H9 (cell line): ENCODE measurements around the gene PRCD. TPM values are rescaled to one million over a fixed set of nuclear protein-coding genes. Genes with fewer than 3 reads are reported as not detected.

Experiments
- DNase-seq: peaks from one replicate; pipeline ENCODE4 v3.0.0-alpha.2; 2017
- H2AFZ ChIP-seq: one replicate; pipeline ENCODE4 v1.6.1; 2013; ENCODE audit warnings: mild to moderate bottlenecking, low read length, control low read depth, moderate library complexity
- H2AK5ac ChIP-seq: 2 replicates; pipeline ENCODE4 v1.6.1; 2013; ENCODE audit warnings: low read length, control low read depth, mixed read lengths; ENCODE audit not compliant: insufficient read length
- H2BK120ac ChIP-seq: one replicate; pipeline ENCODE4 v1.6.1; 2013; ENCODE audit warnings: low read depth, mild to moderate bottlenecking, low read length, control low read depth, inconsistent platforms; ENCODE audit not compliant: poor library complexity, severe bottlenecking
- H2BK12ac ChIP-seq: 2 replicates; pipeline ENCODE4 v1.6.1; 2013; ENCODE audit warnings: low read length, control low read depth, mixed read lengths, low read depth; ENCODE audit not compliant: insufficient read length
- H2BK15ac ChIP-seq: 2 replicates; pipeline ENCODE4 v1.6.1; 2013; ENCODE audit warnings: low read depth, low read length, control low read depth
- H2BK20ac ChIP-seq: one replicate; pipeline ENCODE4 v1.6.1; 2013; ENCODE audit warnings: low read depth, mild to moderate bottlenecking, low read length, control low read depth, inconsistent platforms; ENCODE audit not compliant: poor library complexity, severe bottlenecking
- H2BK5ac ChIP-seq: 2 replicates; pipeline ENCODE4 v1.6.1; 2013; ENCODE audit warnings: low read length, control low read depth, mixed read lengths; ENCODE audit not compliant: insufficient read length
- H3K14ac ChIP-seq: 2 replicates; pipeline ENCODE4 v1.6.1; 2013; ENCODE audit warnings: low read length, control low read depth; ENCODE audit not compliant: insufficient read depth
- H3K18ac ChIP-seq: 2 replicates; pipeline ENCODE4 v1.6.1; 2013; ENCODE audit warnings: low read depth, mild to moderate bottlenecking, mixed read lengths, low read length, control low read depth; ENCODE audit not compliant: insufficient read length
- H3K23ac ChIP-seq: 2 replicates; pipeline ENCODE4 v1.6.1; 2013; ENCODE audit warnings: low read length, control low read depth, mixed read lengths, low read depth; ENCODE audit not compliant: insufficient read length
- H3K23me2 ChIP-seq: 2 replicates; pipeline ENCODE4 v1.6.1; 2013; ENCODE audit warnings: low read depth, mild to moderate bottlenecking, mixed read lengths, low read length, control low read depth; ENCODE audit not compliant: insufficient read length, poor library complexity, severe bottlenecking
- H3K27ac ChIP-seq: 2 replicates; pipeline ENCODE4 v1.5.1; 2013; ENCODE audit warnings: low read length, control low read depth, mixed read lengths, low read depth; ENCODE audit not compliant: insufficient read length
- H3K27me3 ChIP-seq: 2 replicates; pipeline ENCODE4 v1.6.1; 2013; ENCODE audit warnings: low read length, control low read depth, inconsistent platforms; ENCODE audit not compliant: insufficient read depth
- H3K4ac ChIP-seq: 2 replicates; pipeline ENCODE4 v1.6.1; 2013; ENCODE audit warnings: low read depth, mild to moderate bottlenecking, control low read depth, inconsistent platforms, low read length, moderate library complexity
- H3K4me1 ChIP-seq: 2 replicates; pipeline ENCODE4 v1.6.1; 2013; ENCODE audit warnings: low read length, control low read depth, inconsistent platforms; ENCODE audit not compliant: insufficient read depth
- H3K4me2 ChIP-seq: 2 replicates; pipeline ENCODE4 v1.6.1; 2013; ENCODE audit warnings: low read length, control low read depth, mixed read lengths; ENCODE audit not compliant: insufficient read length, insufficient read depth
- H3K56ac ChIP-seq: 2 replicates; pipeline ENCODE4 v1.6.1; 2013; ENCODE audit warnings: low read depth, mild to moderate bottlenecking, mixed read lengths, low read length, control low read depth; ENCODE audit not compliant: insufficient read length
- H3K79me1 ChIP-seq: 2 replicates; pipeline ENCODE4 v1.6.1; 2013; ENCODE audit warnings: low read depth, mild to moderate bottlenecking, moderate library complexity, low read length, control low read depth, inconsistent platforms; ENCODE audit not compliant: insufficient read depth, poor library complexity, severe bottlenecking
- H3K79me2 ChIP-seq: 2 replicates; pipeline ENCODE4 v1.6.1; 2013; ENCODE audit warnings: low read length, control low read depth, inconsistent platforms; ENCODE audit not compliant: insufficient read depth
- H3K9ac ChIP-seq: 2 replicates; pipeline ENCODE4 v1.6.1; 2013; ENCODE audit warnings: low read length, control low read depth, mixed read lengths; ENCODE audit not compliant: insufficient read length; ENCODE audit errors: extremely low read depth
- H3K9me3 ChIP-seq: one replicate; pipeline ENCODE4 v1.6.1; 2013; ENCODE audit warnings: low read depth, low read length, inconsistent platforms; ENCODE audit not compliant: control insufficient read depth
- H3T11ph ChIP-seq: one replicate; pipeline ENCODE4 v1.6.1; 2013; ENCODE audit warnings: mild to moderate bottlenecking, low read length, control low read depth, inconsistent platforms
- H4K20me1 ChIP-seq: one replicate; pipeline ENCODE4 v1.6.1; 2013; ENCODE audit not compliant: control insufficient read depth, insufficient read length, insufficient read depth
- H4K5ac ChIP-seq: 2 replicates; pipeline ENCODE4 v1.6.1; 2013; ENCODE audit warnings: low read depth, mild to moderate bottlenecking, mixed read lengths, low read length, control low read depth; ENCODE audit not compliant: insufficient read length
- H4K8ac ChIP-seq: replicated peaks from 2 replicates; pipeline ENCODE4 v1.6.1; 2013; ENCODE audit warnings: low read length, control low read depth, mixed read lengths, low read depth; ENCODE audit not compliant: insufficient read length
- H4K91ac ChIP-seq: 2 replicates; pipeline ENCODE4 v1.6.1; 2013; ENCODE audit warnings: low read depth, mild to moderate bottlenecking, moderate library complexity, mixed read lengths, low read length, control low read depth; ENCODE audit not compliant: insufficient read length
- H3K27ac Mint-ChIP-seq, 3 experiments: 2 replicates in 2 of 3; 3 replicates in 1 of 3; pipeline ENCODE4 v1.8.0; 2020 to 2021; ENCODE audit warnings: mixed read lengths in 3 of 3, mild to moderate bottlenecking in 1 of 3, moderate library complexity in 1 of 3
- H3K27me3 Mint-ChIP-seq: 2 replicates; pipeline ENCODE4 v1.8.0; 2021; ENCODE audit warnings: low read depth, mild to moderate bottlenecking, moderate library complexity, mixed read lengths
- H3K36me3 Mint-ChIP-seq, 3 experiments: 2 replicates in 2 of 3; 3 replicates in 1 of 3; pipeline ENCODE4 v1.8.0; 2020 to 2021; ENCODE audit warnings: low read depth in 3 of 3, mixed read lengths in 3 of 3; ENCODE audit not compliant: insufficient read depth in 1 of 3
- H3K4me1 Mint-ChIP-seq, 2 experiments: 2 replicates each; pipeline ENCODE4 v1.8.0; 2020; ENCODE audit warnings: mixed read lengths in 2 of 2
- H3K4me3 Mint-ChIP-seq, 2 experiments: 2 replicates in 1 of 2; 3 replicates in 1 of 2; pipeline ENCODE4 v1.8.0; 2020 to 2021; ENCODE audit warnings: mild to moderate bottlenecking in 2 of 2, mixed read lengths in 2 of 2, moderate library complexity in 1 of 2
- H3K9me3 Mint-ChIP-seq, 2 experiments: 2 replicates in 1 of 2; 3 replicates in 1 of 2; pipeline ENCODE4 v1.8.0; 2020; ENCODE audit warnings: mild to moderate bottlenecking in 2 of 2, mixed read lengths in 2 of 2, moderate library complexity in 1 of 2
- WGBS: extraction: QIAGEN DNeasy Blood & Tissue Kit; methylation state at CpG from one replicate; pipeline ENCODE4 v1.1.7; 2013; ENCODE audit warnings: missing lambda C conversion rate, low lambda C conversion rate, mixed read lengths; ENCODE audit not compliant: insufficient read length; ENCODE audit errors: extremely low coverage; 5-methylcytosine and 5-hydroxymethylcytosine counted together
- total RNA-seq: library from RNA; stranded (reverse); gene quantifications from 2 replicates; pipeline ENCODE4 v1.2.1, GENCODE V29; 2021
- TF ChIP-seq, protein P1 (sequence below): fragments of 200-600 bp; sonication (generic); conservative IDR thresholded peaks from 3 replicates; pipeline ENCODE4 v1.8.0; 2021; ENCODE audit warnings: antibody characterized with exemption, mild to moderate bottlenecking

PRCD gene
- total RNA-seq, 1 experiment from 2014 or later = 0.46 TPM

DNA sequence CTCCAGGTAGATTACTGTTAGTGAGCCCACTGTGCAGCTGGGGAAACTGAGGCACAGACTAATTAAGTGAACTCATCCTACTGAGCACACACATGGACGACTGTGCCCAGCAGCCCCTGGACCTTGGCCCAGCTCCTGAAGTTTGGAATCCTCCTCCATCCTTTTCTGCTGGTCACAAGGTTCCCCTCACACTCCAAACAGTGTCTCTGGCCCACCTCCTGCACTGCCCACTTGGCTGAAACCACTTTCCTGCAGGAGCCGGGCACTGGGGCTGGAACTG lies 42.2 kb upstream of the PRCD start:
- no peak overlapping the region for H2AK5ac ChIP-seq
- DNase-seq = no peak
- H3K27me3 Mint-ChIP-seq = peaks cover 7% of the 10 kb centered on the region
- H3K79me2 ChIP-seq = no peaks in the 10 kb centered on the region
- H3K36me3 Mint-ChIP-seq = no peaks in the 10 kb centered on the region; a peak in 2 of 7 replicates
- peak overlapping the region in 1 of 2 experiments; percentile 25; a peak in 1 of 5 replicates for H3K4me3 Mint-ChIP-seq
- H3K27ac ChIP-seq = no peak overlapping the region
- no peak overlapping the region for H3K4me2 ChIP-seq
- H3K18ac ChIP-seq = no peak overlapping the region
- H2BK5ac ChIP-seq = no peak overlapping the region
- TF ChIP-seq, protein P1, sequence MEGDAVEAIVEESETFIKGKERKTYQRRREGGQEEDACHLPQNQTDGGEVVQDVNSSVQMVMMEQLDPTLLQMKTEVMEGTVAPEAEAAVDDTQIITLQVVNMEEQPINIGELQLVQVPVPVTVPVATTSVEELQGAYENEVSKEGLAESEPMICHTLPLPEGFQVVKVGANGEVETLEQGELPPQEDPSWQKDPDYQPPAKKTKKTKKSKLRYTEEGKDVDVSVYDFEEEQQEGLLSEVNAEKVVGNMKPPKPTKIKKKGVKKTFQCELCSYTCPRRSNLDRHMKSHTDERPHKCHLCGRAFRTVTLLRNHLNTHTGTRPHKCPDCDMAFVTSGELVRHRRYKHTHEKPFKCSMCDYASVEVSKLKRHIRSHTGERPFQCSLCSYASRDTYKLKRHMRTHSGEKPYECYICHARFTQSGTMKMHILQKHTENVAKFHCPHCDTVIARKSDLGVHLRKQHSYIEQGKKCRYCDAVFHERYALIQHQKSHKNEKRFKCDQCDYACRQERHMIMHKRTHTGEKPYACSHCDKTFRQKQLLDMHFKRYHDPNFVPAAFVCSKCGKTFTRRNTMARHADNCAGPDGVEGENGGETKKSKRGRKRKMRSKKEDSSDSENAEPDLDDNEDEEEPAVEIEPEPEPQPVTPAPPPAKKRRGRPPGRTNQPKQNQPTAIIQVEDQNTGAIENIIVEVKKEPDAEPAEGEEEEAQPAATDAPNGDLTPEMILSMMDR = no peak
- H2BK20ac ChIP-seq = no peak overlapping the region
- no peaks in the 10 kb centered on the region for H4K20me1 ChIP-seq
- no peaks in the 10 kb centered on the region for H3K27me3 ChIP-seq
- no peak overlapping the region for H3K9ac ChIP-seq
- no peak overlapping the region for H3T11ph ChIP-seq
- H3K56ac ChIP-seq = no peak overlapping the region
- H3K4ac ChIP-seq = no peak overlapping the region
- WGBS = no CpG with 5 or more reads among the region's 2 CpGs
- no peak overlapping the region for H3K23ac ChIP-seq
- H3K4me1 ChIP-seq = peaks cover 3% of the 10 kb centered on the region; the same call in 1 of the 2 replicates
- H2AFZ ChIP-seq = no peak overlapping the region
- H3K23me2 ChIP-seq = peaks cover 9% of the 10 kb centered on the region
- H2BK15ac ChIP-seq = no peak overlapping the region
- H3K9me3 ChIP-seq = no peaks in the 10 kb centered on the region
- H2BK120ac ChIP-seq = no peak overlapping the region
- H4K91ac ChIP-seq = no peak overlapping the region
- no peak overlapping the region for H3K14ac ChIP-seq
- H3K27ac Mint-ChIP-seq = no peak overlapping the region
- no peak overlapping the region for H4K8ac ChIP-seq
- no peaks in the 10 kb centered on the region; a peak in 1 of 5 replicates for H3K9me3 Mint-ChIP-seq
- H2BK12ac ChIP-seq = no peak overlapping the region
- H4K5ac ChIP-seq = no peak overlapping the region
- H3K79me1 ChIP-seq = no peaks in the 10 kb centered on the region
- peaks cover 53 to 63% of the 10 kb centered on the region in 2 experiments for H3K4me1 Mint-ChIP-seq
